Nephron progenitor cell (in vitro differentiated cells): ENCODE measurements around the gene HAL.

ENCODE experiments used
- DNase-seq: peaks from one replicate; pipeline ENCODE4 v3.0.0; 2021
- H3K27ac Mint-ChIP-seq: 2 replicates; pipeline ENCODE4 v1.8.0; 2021; ENCODE audit warnings: mild to moderate bottlenecking, moderate library complexity, mixed read lengths
- H3K27me3 Mint-ChIP-seq: 2 replicates; pipeline ENCODE4 v1.8.0; 2021; ENCODE audit warnings: mild to moderate bottlenecking, low read depth, mixed read lengths; ENCODE audit not compliant: poor library complexity
- H3K36me3 Mint-ChIP-seq: 2 replicates; pipeline ENCODE4 v1.8.0; 2021; ENCODE audit warnings: low read depth, mixed read lengths
- H3K4me1 Mint-ChIP-seq: 2 replicates; pipeline ENCODE4 v1.8.0; 2021; ENCODE audit warnings: mixed read lengths
- H3K4me3 Mint-ChIP-seq: 2 replicates; pipeline ENCODE4 v1.8.0; 2021; ENCODE audit warnings: mild to moderate bottlenecking, moderate library complexity, mixed read lengths
- H3K9me3 Mint-ChIP-seq: 2 replicates; pipeline ENCODE4 v1.8.0; 2021; ENCODE audit warnings: mild to moderate bottlenecking, moderate library complexity, mixed read lengths
- CTCF ChIP-seq: fragments of 200-600 bp; sonication (generic); IDR thresholded peaks from 2 replicates; pipeline ENCODE4 v1.5.0; 2021; ENCODE audit warnings: antibody characterized with exemption

Gene HAL

GRCh38 chr12:96040305-96041133, 44.4 kb upstream of the HAL start:
- TF ChIP-seq CTCF, result no peak
- Mint-ChIP-seq H3K4me1 (peaks cover 5% of the 10 kb centered on the region), H3K27ac (no peak overlapping the region), H3K9me3 (no peaks in the 10 kb centered on the region), H3K4me3 (no peak overlapping the region), H3K36me3 (no peaks in the 10 kb centered on the region), H3K27me3 (peaks cover 7% of the 10 kb centered on the region)
- DNase-seq, result no peak

- TF ChIP-seq CTCF, result no peak
- Mint-ChIP-seq H3K27ac (no peak overlapping the region), H3K4me3 (no peak overlapping the region), H3K27me3 (peaks cover 7% of the 10 kb centered on the region), H3K9me3 (no peaks in the 10 kb centered on the region), H3K4me1 (no peaks in the 10 kb centered on the region), H3K36me3 (no peaks in the 10 kb centered on the region)
- DNase-seq, result no peak
Measured at GRCh38 chr12:96039516-96039915, 43.4 kb upstream of the HAL start.

GRCh38 chr12:96036765-96037455, 40.8 kb upstream of the HAL start:
- DNase-seq, result no peak
- H3K27me3 Mint-ChIP-seq, result peaks cover 3% of the 10 kb centered on the region
- H3K9me3 Mint-ChIP-seq, result no peaks in the 10 kb centered on the region
- no peak for TF ChIP-seq CTCF
- H3K27ac Mint-ChIP-seq, result no peak overlapping the region
- peaks cover 4% of the 10 kb centered on the region for H3K36me3 Mint-ChIP-seq
- no peak overlapping the region for H3K4me3 Mint-ChIP-seq
- H3K4me1 Mint-ChIP-seq, result no peaks in the 10 kb centered on the region

GRCh38 chr12:96035283-96036236, 39.4 kb upstream of the HAL start, which contains the start of gene LTA4H:
Gene LTA4H, minus strand, starts transcription at chr12:96035587. Its CDS starts 68 bp downstream, at chr12:96035519.
- Mint-ChIP-seq H3K36me3 (peaks cover 4% of the 10 kb centered on the region), H3K27ac (no peak within 1 kb of the TSS), H3K27me3 (peaks cover 3% of the 10 kb centered on the region), H3K4me3 (no peak within 1 kb of the TSS), H3K4me1 (peaks cover 4% of the 10 kb centered on the region), H3K9me3 (no peaks in the 10 kb centered on the region)
- peak; percentile 96 for DNase-seq
- no peak for TF ChIP-seq CTCF

GRCh38 chr12:96034621-96035282, 38.6 kb upstream of the HAL start:
- H3K27ac Mint-ChIP-seq, result no peak overlapping the region
- H3K4me1 Mint-ChIP-seq, result peaks cover 4% of the 10 kb centered on the region
- H3K27me3 Mint-ChIP-seq, result peaks cover under 1% of the 10 kb centered on the region
- DNase-seq, result peak; percentile 50
- H3K36me3 Mint-ChIP-seq, result peaks cover 4% of the 10 kb centered on the region
- no peak for TF ChIP-seq CTCF
- H3K4me3 Mint-ChIP-seq, result no peak overlapping the region
- H3K9me3 Mint-ChIP-seq, result no peaks in the 10 kb centered on the region
